ENCODE results near the gene PRKCA. TPM values are rescaled to one million over a fixed set of nuclear protein-coding genes. Genes with fewer than 3 reads are reported as not detected.
A peak's percentile ranks its signal among the peaks of the same experiment; 100 is the strongest.

The PRKCA gene
- total RNA-seq, 1 experiment from 2014 or later = 29.6 TPM

GRCh38 chr17:66299711-66300110 lies 2.7 kb upstream of the PRKCA start:
- Mint-ChIP-seq H3K27ac (ENCODE audit: unreplicated experiment) (no peak overlapping the region), H3K36me3 (ENCODE audit: insufficient read depth, unreplicated experiment) (no peaks in the 10 kb centered on the region), H3K9me3 (ENCODE audit: unreplicated experiment) (no peaks in the 10 kb centered on the region), H3K4me3 (ENCODE audit: unreplicated experiment) (no peak overlapping the region), H3K27me3 (ENCODE audit: insufficient read depth, unreplicated experiment) (no peaks in the 10 kb centered on the region), H3K4me1 (ENCODE audit: low read depth, unreplicated experiment) (peaks cover 16% of the 10 kb centered on the region)
- Histone ChIP-seq H3K9me3 (no peaks in the 10 kb centered on the region), H3K4me3 (ENCODE audit: low read depth, low read length) (no peak overlapping the region), H3K36me3 (ENCODE audit: control insufficient read depth, insufficient read depth, low read length) (no peaks in the 10 kb centered on the region), H3K27me3 (replicated peaks; ENCODE audit: control insufficient read depth, insufficient read depth, low read length) (no peaks in the 10 kb centered on the region), H3K4me1 (peaks cover 7% of the 10 kb centered on the region; the same call in 1 of the 2 replicates)
- BruUV-seq (replicated peaks) = no TSS peak
- no peak for DNase-seq
- TF ChIP-seq CTCF (IDR thresholded peaks at IDR 0.05; ENCODE audit: insufficient read depth in 1 of 2, low read depth in 1 of 2, low read length in 1 of 2, severe bottlenecking in 1 of 2, unreplicated experiment in 1 of 2) = no peak
- ChIA-PET POLR2A (no interaction called here), CTCF (no interaction called here)
- intact Hi-C loops (cut with micrococcal nuclease; ENCODE audit: unreplicated experiment) = loop anchor here (5.0 kb wide), 1 partner anchor 42 kb away; no protein-coding TSS in a partner anchor

GRCh38 chr17:66300956-66301355 lies 1.5 kb upstream of the PRKCA start:
- no peak for DNase-seq
- peak overlapping the region; percentile 92 for H3K4me3 Mint-ChIP-seq (ENCODE audit: unreplicated experiment)
- H3K27ac Mint-ChIP-seq (ENCODE audit: unreplicated experiment) = no peak overlapping the region
- Histone ChIP-seq H3K36me3 (ENCODE audit: control insufficient read depth, insufficient read depth, low read length) (no peaks in the 10 kb centered on the region), H3K27me3 (replicated peaks; ENCODE audit: control insufficient read depth, insufficient read depth, low read length) (no peaks in the 10 kb centered on the region), H3K9me3 (no peaks in the 10 kb centered on the region), H3K4me3 (ENCODE audit: low read depth, low read length) (no peak overlapping the region), H3K4me1 (peaks cover 6% of the 10 kb centered on the region; the same call in 1 of the 2 replicates)
- CTCF ChIA-PET = no interaction called here
- no peaks in the 10 kb centered on the region for H3K9me3 Mint-ChIP-seq (ENCODE audit: unreplicated experiment)
- H3K36me3 Mint-ChIP-seq (ENCODE audit: insufficient read depth, unreplicated experiment) = no peaks in the 10 kb centered on the region
- no peaks in the 10 kb centered on the region for H3K27me3 Mint-ChIP-seq (ENCODE audit: insufficient read depth, unreplicated experiment)
- H3K4me1 Mint-ChIP-seq (ENCODE audit: low read depth, unreplicated experiment) = peaks cover 19% of the 10 kb centered on the region
- intact Hi-C loops (cut with micrococcal nuclease; ENCODE audit: unreplicated experiment) = loop anchor here (5.0 kb wide), 1 partner anchor 44 kb away; no protein-coding TSS in a partner anchor
- no peak for TF ChIP-seq CTCF (IDR thresholded peaks at IDR 0.05; ENCODE audit: insufficient read depth in 1 of 2, low read depth in 1 of 2, low read length in 1 of 2, severe bottlenecking in 1 of 2, unreplicated experiment in 1 of 2)
- no TSS peak for BruUV-seq (replicated peaks)
- POLR2A ChIA-PET = no interaction called here

GRCh38 chr17:66301367-66301863 lies 998 bp upstream of the PRKCA start:
- H3K36me3 Mint-ChIP-seq (ENCODE audit: insufficient read depth, unreplicated experiment) = peaks cover 3% of the 10 kb centered on the region
- peaks cover 14% of the 10 kb centered on the region for H3K4me1 Mint-ChIP-seq (ENCODE audit: low read depth, unreplicated experiment)
- no peak for DNase-seq
- H3K4me3 Mint-ChIP-seq (ENCODE audit: unreplicated experiment) = peak overlapping the region; percentile 92
- peak overlapping the region; percentile 82 for H3K27ac Mint-ChIP-seq (ENCODE audit: unreplicated experiment)
- H3K27me3 Mint-ChIP-seq (ENCODE audit: insufficient read depth, unreplicated experiment) = no peaks in the 10 kb centered on the region
- Histone ChIP-seq H3K4me1 (peaks cover 1% of the 10 kb centered on the region; the same call in 1 of the 2 replicates), H3K27me3 (replicated peaks; ENCODE audit: control insufficient read depth, insufficient read depth, low read length) (no peaks in the 10 kb centered on the region), H3K4me3 (ENCODE audit: low read depth, low read length) (peak overlapping the region; percentile 89), H3K9me3 (no peaks in the 10 kb centered on the region), H3K36me3 (ENCODE audit: control insufficient read depth, insufficient read depth, low read length) (no peaks in the 10 kb centered on the region)
- ChIA-PET CTCF (interaction anchor here (0.9 kb wide), 1 partner anchor 25 kb away, joined by 3 read pairs; no protein-coding TSS in a partner anchor), POLR2A (no interaction called here)
- H3K9me3 Mint-ChIP-seq (ENCODE audit: unreplicated experiment) = no peaks in the 10 kb centered on the region
- no peak for TF ChIP-seq CTCF (IDR thresholded peaks at IDR 0.05; ENCODE audit: insufficient read depth in 1 of 2, low read depth in 1 of 2, low read length in 1 of 2, severe bottlenecking in 1 of 2, unreplicated experiment in 1 of 2)
- BruUV-seq (replicated peaks) = TSS peak; percentile 64
- intact Hi-C loops (cut with micrococcal nuclease; ENCODE audit: unreplicated experiment) = loop anchor here (5.0 kb wide), 1 partner anchor 44 kb away; no protein-coding TSS in a partner anchor

All from Caco-2 (cell line).